NCI-H748 treated with DMSO at 0.1 percent for 48 hours (cell line): ENCODE data around the gene BLVRA.
"Not testable (repeated sequence)": the region's sequence is repeated elsewhere in the genome, so short reads cannot be mapped to it uniquely, and the experiment has no call there.

ENCODE experiments used
- DNase-seq: peaks from one replicate; lab custom pipeline; 2025; lab: John Stamatoyannopoulos, UW

The BLVRA gene

DNA sequence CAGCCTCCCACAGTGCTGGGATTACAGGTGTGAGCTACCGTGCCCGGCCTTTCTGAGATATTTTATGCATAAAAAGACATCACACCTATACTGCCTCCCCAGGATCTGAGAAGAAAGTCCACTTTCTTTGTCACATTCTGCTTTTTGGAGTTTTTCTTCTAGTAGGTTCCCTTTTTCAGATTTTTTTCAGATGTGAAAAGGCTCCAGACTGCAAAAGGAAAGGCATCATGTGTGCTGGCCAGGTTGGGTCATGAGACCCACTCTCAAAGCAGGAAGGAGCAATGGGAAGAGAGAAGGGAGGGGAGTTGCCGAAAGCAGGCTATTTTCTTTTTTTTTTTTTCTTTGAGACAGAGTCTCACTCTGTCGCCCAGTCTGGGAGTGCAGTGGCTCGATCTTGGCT lies 10.8 kb downstream of the BLVRA start:
- no peak for DNase-seq

DNA sequence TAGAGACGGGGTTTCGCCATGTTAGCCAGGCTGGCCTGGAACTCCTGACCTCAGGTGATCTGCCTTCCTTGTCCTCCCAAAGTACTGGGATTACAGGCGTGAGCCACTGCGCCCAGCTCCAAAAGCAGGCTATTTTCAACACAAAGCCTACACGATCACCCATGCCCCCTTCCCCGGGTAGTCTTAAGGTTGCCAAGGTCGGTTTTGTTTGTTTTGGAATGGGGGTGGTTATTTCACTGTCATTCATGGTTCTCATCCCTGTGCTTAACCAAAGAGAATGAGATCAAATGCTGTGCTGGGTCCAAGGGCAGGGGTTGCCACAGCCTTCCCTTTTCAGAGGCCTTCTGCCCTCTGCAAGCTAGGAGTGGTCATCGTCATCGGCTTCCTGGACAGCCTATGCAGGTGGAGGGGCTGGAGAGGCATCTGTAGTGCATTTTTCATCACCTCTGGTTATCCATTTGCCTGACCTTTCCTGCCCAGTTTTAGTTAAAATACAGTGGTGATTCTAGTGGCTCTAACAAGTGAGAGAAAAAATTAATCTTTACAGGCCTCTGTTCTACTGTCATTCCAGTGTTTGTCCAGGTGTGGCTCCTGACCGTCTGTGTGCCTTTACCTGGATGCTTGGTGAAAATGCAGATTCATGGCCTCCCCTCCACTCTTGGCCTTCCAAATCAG lies 11.4 kb downstream of the BLVRA start:
- no peak for DNase-seq

DNA sequence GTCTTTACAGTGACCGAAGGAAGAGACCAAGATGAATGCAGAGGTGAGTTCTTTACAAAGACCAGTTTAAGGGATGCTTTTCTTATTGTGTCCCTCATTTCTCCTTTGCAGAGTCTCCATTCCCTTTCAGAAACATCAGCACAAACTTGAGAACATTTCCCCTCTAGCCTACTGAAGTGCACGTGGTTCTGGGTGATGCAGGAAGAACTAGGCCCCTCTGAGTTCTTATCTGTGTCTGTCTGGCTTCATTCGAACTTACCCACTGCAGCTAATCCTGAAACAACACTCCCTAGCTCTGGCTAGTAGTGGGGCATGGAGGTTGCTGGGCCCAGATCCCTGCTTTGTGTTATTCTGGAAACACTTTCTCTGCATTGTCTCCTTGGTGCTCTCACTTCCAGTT lies 12.6 kb downstream of the BLVRA start:
- DNase-seq, result no peak

DNA sequence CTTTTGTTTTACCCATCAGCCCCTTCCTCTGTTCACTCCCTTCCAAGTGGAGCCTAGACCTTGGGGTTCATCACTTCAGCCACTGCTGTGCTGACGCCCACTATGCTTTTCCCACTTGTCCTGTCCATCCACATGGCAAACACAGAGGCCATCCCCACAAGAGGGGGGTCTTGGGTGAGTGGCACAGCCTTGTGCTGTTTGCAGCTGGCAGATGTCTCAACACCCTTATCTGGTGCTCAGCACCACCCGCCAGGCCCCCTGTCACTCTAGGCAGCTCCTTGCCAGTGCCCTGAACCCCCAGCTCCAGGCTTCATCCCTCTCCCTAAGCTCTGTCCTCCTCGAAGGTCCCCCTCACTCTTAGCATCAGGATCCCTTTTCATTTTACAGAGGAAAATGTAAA lies 13.1 kb downstream of the BLVRA start:
- DNase-seq, result no peak

DNA sequence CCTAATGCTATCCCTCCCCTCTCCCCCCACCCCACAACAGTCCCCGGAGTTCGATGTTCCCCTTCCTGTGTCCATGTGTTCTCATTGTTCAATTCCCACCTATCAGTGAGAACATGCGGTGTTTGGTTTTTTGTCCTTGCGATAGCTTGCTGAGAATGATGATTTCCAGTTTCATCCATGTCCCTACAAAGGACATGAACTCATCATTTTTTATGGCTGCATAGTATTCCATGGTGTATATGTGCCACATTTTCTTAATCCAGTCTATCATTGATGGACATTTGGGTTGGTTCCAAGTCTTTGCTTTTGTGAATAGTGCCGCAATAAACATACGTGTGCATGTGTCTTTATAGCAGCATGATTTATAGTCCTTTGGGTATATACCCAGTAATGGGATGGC lies 14.8 kb downstream of the BLVRA start:
- DNase-seq, result not testable (repeated sequence)

DNA sequence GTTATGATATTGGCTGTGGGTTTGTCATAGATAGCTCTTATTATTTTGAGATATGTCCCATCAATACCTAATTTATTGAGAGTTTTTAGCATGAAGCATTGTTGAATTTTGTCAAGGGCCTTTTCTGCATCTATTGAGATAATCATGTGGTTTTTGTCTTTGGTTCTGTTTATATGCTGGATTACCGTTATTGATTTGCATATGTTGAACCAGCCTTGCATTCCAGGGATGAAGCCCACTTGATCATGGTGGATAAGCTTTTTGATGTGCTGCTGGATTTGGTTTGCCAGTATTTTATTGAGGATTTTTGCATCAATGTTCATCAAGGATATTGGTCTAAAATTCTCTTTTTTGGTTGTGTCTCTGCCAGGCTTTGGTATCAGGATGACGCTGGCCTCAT lies 16.8 kb downstream of the BLVRA start:
- not testable (repeated sequence) for DNase-seq

DNA sequence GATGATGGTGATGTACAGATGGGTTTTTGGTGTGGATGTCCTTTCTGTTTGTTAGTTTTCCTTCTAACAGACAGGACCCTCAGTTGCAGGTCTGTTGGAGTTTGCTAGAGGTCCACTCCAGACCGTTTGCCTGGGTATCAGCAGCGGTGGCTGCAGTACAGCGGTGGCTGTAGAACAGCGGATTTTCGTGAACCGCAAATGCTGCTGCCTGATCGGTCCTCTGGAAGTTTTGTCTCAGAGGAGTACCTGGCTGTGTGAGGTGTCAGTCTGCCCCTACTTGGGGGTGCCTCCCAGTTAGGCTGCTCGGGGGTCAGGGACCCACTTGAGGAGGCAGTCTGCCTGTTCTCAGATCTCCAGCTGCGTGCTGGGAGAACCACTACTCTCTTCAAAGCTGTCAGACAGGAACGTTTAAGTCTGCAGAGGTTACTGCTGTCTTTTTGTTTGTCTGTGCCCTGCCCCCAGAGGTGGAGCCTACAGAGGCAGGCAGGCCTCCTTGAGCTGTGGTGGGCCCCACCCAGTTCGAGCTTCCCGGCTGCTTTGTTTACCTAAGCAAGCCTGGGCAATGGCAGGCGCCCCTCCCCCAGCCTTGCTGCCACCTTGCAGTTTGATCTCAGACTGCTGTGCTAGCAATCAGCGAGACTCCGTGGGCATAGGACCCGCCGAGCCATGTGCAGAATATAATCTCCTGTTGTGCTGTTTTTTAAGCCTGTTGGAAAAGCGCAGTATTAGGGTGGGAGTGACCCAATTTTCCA lies 20.0 kb downstream of the BLVRA start:
- DNase-seq, result not testable (repeated sequence)

DNA sequence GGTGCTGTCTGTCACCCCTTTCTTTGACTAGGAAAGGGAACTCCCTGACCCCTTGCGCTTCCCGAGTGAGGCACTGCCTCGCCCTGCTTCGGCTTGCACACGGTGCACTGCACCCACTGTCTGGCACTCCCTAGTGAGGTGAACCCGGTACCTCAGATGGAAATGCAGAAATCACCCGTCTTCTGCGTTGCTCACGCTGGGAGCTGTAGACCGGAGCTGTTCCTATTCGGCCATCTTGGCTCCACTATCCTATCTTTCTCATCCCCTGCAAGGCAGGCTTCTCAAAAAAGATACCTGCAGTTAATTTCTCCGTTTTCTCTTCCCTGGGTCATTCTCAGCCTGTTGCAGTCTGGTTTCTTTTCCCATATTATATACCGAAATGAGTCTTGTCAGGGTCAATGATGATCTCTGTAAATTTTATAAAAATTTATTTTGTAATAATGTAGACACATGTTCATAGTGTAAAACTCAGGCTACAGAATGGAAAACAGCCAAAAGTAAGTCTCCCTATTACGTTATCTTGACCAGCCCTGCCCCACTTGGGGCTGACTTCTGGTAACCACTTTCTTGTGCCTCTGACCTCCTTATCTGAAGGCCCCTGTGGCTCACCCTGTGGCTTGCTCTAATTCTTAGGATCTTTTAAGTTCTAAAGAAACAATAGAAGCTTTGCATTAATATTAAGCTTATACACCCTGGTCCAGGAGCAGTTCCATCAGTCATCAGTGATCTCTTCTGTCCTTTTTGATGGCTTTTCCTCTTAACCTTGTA lies 20.7 kb downstream of the BLVRA start:
- DNase-seq, result no peak

DNA sequence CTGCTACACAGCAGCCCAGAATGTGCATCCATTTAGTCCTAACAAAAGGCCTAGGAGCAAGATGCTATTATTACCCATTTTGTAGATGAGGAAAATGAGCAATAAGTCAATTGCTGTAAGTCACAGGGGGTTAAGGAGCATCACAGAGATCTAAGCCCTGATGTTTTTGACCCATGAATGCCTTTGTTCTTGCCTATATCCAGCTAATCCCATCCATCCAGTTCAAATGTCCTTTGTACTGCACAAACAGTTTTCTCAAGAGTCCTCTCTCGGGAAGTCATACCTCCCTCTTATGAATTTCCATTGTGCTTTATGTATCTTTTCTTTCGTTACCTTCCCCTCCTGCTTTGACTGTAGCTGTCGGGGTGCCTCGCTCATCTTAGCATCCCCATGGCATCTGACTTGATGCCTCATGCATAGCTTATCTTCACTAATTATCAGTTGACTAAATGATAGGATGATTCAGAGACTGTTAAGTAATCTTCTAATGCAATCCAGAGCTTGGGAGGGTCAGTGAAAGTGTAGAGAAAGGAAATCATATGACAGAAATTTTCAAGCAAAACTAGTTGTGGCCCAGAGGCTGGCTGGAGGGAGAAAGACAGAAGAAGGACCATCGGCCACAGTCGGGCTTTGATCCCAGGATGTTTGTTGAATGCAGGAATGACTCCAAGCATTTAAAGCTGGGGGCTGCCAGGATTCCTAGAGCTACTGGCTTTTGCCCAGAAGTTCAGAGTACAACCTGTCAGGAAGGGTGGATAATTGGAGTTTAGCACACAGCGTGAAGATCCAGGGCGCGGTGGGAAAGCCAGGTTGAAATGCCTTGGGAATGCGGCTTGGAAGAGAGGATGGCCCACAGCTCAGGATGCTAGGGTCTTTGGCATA lies 23.5 kb downstream of the BLVRA start:
- DNase-seq, result no peak

DNA sequence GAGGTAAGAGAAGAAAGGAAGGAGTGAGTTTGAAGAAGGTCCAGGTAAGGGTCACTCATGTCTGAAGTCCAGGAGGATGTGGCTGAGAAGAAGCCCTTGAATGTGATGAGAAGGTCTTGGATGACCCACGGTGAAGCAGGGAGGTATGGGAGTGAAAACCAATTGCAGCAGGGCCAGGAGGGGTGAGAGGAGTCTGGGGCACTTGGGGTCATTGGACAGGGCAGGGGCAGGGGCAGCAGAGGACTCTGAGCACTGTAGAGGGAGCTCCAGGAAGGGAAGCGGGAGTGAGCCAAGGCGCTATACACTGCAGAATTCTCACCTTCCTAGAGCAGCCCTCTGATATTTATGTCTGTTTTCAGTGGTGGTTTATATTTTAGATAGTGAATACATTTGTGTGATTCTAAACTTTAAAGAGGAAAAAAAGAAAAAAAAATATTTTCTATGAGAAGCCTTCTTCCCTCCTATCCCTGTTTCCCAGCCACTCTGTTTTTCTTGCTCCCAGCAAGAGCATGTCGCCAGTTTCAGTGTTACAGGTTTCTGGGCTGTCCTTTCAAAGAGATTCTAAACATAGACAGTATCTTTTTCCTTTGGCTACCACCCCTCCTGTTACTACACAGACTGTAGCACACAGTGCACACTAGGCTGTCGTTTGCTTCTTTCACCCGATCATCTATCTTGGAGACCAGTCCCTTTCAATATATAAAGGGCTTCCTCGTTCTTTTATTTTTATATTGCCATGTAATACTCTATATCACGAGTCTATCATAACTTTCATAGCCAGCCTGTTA lies 24.5 kb downstream of the BLVRA start:
- no peak for DNase-seq

DNA sequence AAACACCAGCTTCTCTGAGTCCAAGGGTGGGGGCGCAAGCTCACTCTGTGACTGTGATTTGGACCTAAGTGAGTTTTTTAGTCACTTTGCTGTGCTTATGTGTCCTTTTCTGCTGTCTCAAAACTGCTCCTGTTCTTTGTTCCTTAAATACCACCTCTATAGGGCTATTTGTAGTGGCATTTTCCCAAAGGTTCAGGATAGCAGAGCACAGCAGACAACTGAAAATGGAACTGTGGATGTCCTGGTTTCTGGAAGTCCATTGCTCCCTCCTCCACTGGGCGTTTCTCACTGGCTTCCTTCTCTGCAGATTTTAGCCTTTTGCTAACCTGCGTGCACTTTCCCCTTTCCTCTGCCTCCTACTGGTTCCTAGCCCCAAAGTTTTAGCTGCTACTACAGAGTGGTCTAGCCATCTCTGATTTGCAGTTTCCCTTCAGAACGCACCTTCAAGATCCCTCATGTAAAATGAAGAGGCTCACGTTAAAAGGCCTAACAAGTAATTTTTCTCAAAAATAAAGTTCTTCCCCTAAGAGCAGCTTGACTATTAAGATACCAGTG lies 25.6 kb downstream of the BLVRA start:
- DNase-seq, result no peak

DNA sequence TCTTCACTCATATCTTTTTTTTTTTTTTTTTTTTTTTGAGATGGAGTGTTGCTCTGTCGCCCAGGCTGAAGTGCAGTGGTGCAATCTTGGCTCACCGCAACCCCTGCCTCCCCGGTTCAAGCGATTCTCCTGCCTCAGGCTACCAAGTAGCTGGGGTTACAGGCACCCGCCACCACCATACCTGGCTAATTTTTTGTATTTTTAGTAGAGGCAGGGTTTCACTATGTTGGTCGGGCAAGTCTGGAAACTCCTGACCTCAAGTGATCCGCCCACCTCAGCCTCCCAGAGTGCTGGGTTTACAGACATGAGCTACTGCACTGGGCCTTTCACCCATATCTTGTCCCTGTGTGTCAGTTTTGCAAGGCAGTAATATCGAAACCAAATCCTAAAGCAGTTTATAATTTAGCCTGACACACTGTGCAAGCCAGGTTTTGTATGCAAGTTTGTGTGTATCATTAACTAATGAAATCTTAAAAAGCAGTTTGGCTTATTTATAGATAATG lies 26.2 kb downstream of the BLVRA start:
- not testable (repeated sequence) for DNase-seq

DNA sequence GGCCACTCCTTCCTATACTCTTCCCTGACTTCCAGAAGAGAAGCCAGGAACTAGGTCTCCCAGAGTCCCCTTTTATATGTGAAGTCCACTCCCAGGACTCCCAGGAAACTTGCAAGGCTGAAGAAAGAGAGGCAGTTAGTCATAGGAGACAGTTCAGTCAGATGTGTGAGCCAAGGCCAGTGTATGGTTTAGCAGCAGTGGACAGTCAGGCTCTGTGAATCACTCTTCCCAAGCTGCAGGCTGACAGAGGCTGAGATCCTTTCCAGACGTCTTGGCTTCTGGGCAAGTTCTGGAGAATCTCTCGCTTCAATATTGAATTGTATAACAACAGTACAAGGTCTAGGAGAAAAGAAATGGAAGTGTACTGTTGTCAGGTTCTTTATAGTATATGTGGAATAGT lies 26.9 kb downstream of the BLVRA start:
- DNase-seq, result no peak

DNA sequence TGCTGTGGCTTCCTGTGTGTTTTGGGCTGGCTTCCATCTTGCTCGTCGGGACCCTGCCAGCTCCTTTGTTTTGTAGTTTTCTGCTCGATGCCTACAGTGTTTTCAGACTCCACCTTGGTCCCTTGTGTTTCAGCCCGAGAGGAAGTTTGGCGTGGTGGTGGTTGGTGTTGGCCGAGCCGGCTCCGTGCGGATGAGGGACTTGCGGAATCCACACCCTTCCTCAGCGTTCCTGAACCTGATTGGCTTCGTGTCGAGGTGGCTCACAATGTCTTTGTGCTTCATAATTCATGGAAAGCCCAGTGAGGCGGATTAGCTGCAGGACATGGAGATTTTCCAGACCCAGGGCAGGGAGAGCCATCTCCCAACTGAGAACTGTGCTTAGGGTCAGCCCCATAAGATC lies 29.3 kb downstream of the BLVRA start:
- no peak for DNase-seq

DNA sequence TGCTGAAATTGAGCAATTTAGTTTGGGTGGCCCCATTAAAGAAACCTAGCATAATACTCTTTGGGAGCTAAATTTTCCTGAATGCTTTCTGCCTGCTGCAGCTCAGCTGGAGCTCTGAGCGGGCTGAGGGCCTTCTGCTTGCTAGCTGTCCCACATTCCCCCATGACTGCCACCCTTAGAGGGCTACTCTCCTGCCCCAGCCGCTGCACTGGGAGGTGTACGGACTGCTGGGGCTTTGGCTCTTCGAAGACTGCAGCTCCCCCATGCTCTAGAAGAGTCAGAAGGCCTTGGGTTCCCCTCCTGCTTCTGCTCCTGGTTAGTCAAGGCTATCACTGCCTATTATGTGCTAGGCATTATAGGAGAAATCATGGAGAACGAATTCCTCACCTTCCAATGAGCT lies 31.5 kb downstream of the BLVRA start:
- DNase-seq, result no peak

DNA sequence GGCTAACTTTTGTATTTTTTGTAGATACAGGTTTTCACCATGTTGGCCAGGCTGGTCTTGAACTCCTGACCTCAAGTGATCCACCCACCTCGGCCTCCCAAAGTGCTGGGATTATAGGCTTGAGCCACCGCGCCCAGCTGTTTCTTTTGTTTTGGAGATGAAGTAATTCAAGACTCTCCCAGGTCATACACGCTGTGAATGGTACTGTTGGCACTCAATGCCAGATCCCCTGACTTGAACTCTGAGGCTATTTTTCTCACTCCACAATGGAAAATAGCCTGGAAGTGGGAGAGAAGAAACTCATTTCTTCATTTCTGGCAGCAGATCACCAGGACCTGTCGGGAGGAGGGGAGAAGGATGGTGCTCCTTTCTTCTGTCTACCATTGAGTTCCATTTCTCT lies 32.4 kb downstream of the BLVRA start:
- no peak for DNase-seq

DNA sequence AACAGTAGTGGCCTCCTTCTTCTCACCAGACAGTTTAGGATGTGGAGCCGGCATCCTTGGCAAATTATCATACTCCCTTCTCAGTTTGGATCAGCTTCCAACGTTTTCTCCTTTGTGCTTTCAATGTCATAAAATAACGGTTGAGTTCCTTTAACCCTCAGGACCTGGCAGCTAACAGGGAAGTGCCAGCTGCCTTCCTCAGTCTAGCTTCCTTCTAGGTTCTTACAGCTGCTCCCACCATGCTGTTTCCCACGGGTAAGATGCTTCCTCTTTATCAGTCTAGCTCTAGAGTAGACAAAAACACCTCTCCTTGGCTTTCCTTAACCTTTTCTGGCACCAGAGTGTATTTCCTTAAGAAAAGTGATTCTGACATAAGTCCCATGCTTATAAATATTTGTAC lies 33.2 kb downstream of the BLVRA start:
- no peak for DNase-seq

DNA sequence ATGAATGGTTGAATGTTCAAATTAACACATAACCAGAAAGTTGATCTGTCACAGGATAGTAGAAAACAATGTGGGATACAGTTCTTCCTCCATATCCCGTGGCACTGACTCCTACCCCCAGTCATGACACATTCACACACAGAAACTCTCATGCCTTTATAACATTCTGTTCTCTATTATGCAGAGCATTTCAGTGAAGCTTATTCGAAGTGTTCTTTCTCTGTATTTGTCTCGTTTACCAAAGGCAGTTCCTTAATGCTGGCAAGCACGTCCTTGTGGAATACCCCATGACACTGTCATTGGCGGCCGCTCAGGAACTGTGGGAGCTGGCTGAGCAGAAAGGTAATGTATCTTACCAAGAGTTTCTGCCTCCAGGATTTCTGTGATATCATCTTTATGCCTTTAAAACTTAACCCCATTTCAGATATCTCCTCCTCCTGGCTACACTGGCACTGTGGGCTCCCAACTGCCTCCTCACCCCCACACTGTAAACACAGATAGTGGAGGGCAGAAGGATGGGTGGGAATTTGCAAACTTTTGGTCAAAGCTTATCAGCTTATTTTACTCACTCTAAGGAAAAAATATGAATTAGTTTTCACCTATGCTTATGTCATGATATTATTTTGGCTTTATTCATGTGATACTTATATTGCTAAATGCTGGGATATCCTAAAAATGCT lies 34.1 kb downstream of the BLVRA start:
- DNase-seq, result no peak

DNA sequence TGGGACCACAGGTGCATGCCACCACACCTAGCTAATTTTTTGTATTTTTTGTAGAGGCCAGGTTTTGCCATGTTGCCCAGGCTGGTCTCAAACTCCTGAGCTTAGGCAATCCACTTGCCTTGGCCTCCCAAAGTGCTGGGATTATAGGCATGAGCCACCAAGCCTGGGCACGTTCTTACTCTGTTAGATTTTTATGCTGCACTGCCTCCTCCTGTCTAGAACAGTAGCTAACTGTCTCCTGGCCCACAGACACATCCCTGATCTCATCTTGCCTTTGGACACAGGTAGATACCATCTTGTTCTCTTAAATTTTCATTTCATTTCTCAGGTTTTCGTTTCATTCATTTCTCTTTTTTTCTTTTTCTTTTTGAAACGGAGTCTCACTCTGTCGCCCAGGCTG lies 41.1 kb downstream of the BLVRA start:
- DNase-seq, result no peak

DNA sequence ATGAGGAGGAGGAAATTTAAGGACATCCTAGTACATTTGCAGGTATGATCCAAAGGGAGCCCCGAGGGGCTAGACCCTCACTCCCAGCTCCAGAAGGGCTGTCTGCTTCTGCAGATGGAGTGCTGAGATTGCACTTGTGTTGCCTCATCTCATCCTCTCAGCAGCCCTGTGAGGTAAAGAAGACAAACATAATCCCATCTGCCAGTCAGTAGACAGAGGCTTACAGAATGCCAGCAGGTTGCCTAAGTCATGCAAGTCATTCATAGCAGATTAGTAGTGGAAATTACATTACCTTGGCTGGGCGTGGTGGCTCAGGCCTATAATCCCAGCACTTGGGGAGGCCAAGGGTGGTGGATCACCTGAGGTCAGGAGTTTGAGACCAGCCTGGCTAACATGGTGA lies 45.4 kb downstream of the BLVRA start:
- no peak for DNase-seq
